Naive thymus-derived CD8-positive, alpha-beta T cell (primary cell): Measurements from ENCODE around the gene HOXB5. TPM values are rescaled to one million over a fixed set of nuclear protein-coding genes. Genes with fewer than 3 reads are reported as not detected.

ENCODE experiments used
- ATAC-seq, 2 donors: fragments of 150-1000 bp; cut with Tn5 transposase in 1 of 2; sonication (Bioruptor Pico), chemical (Tn5 transposase) in 1 of 2; 1 replicate in 1 of 2; 2 replicates in 1 of 2; pipeline ENCODE4 v1.10.0; 2021; ENCODE audit warnings: mild to moderate bottlenecking in 2 of 2, moderate library complexity in 2 of 2
- POLR2A ChIA-PET: fragments of 350-600 bp; sonication (Branson Sonifier 250); formaldehyde crosslinking; loops from one replicate; lab custom pipeline; 2021; ENCODE audit warnings: antibody characterized with exemption; lab: Charles Lee
- DNase-seq, 10 donors: peaks; one replicate each; pipeline versions ENCODE4 v3.0.0 to v3.0.0-alpha.2; 2020 to 2022
- H3K27ac Mint-ChIP-seq, 10 donors: one replicate each; pipeline ENCODE4 v1.8.0; 2020 to 2022; ENCODE audit warnings: mild to moderate bottlenecking in 10 of 10, mixed read lengths in 10 of 10, moderate library complexity in 4 of 10, inconsistent platforms in 1 of 10
- H3K27me3 Mint-ChIP-seq, 5 donors: one replicate each; pipeline ENCODE4 v1.8.0; 2021 to 2022; ENCODE audit warnings: mixed read lengths in 5 of 5
- H3K36me3 Mint-ChIP-seq, 3 donors: one replicate each; pipeline ENCODE4 v1.8.0; 2020 to 2022; ENCODE audit warnings: mixed read lengths in 3 of 3, mild to moderate bottlenecking in 2 of 3, inconsistent platforms in 1 of 3
- H3K4me1 Mint-ChIP-seq, 4 donors: one replicate each; pipeline ENCODE4 v1.8.0; 2021 to 2022; ENCODE audit warnings: mixed read lengths in 4 of 4
- H3K4me3 Mint-ChIP-seq, 10 donors: one replicate each; pipeline ENCODE4 v1.8.0; 2020 to 2022; ENCODE audit warnings: mild to moderate bottlenecking in 10 of 10, mixed read lengths in 10 of 10, moderate library complexity in 6 of 10, inconsistent platforms in 1 of 10
- H3K9me3 Mint-ChIP-seq, 9 donors: one replicate each; pipeline ENCODE4 v1.8.0; 2020 to 2022; ENCODE audit warnings: mixed read lengths in 9 of 9, mild to moderate bottlenecking in 3 of 9, inconsistent platforms in 1 of 9, moderate library complexity in 1 of 9
- polyA plus RNA-seq, 3 donors: library from polyadenylated mRNA; unstranded; fragments of 300-500 nt; fragmentation: Illumina TruSeq; gene quantifications; one replicate each; pipeline ENCODE4 v1.2.3, GENCODE V29; 2021
- total RNA-seq, 8 experiments: library from RNA in 2 of 8; stranded (reverse) in 2 of 8; gene quantifications; one replicate each; pipeline ENCODE4 v1.2.3 and lab custom pipeline; 2021 to 2026

The HOXB5 gene
- total and polyA plus RNA-seq, 5 experiments from 2014 or later, result not detected

- H3K27ac Mint-ChIP-seq, result peak within 1 kb of the TSS in 1 of 10 donors; percentile 18
- H3K9me3 Mint-ChIP-seq, result no peaks in the 10 kb centered on the region
- H3K4me1 Mint-ChIP-seq, result peaks cover 1 to 22% (median 10%) of the 10 kb centered on the region in 4 donors
- DNase-seq (no peak), ATAC-seq (no peak)
- H3K27me3 Mint-ChIP-seq, result peaks cover 44 to 97% (median 73%) of the 10 kb centered on the region in 5 donors
- H3K36me3 Mint-ChIP-seq, result no peaks in the 10 kb centered on the region
- H3K4me3 Mint-ChIP-seq, result peak within 1 kb of the TSS in 5 of 10 donors; percentile 27 to 76 (median 39)
- POLR2A ChIA-PET, result no interaction called here
These were observed 11.3 kb upstream of the HOXB5 start, which contains the start of gene HOXB6 for GRCh38 chr17:48604770-48605329. Gene HOXB6 (minus strand): TSS chr17:48604986. CDS start chr17:48598150, 6,836 bp downstream.

- Mint-ChIP-seq H3K4me3 (peak overlapping the region in 1 of 10 donors; percentile 76), H3K4me1 (peaks cover 1 to 22% (median 10%) of the 10 kb centered on the region in 4 donors), H3K36me3 (no peaks in the 10 kb centered on the region), H3K27me3 (peaks cover 50 to 100% (median 79%) of the 10 kb centered on the region in 5 donors), H3K27ac (peak overlapping the region in 1 of 10 donors; percentile 9), H3K9me3 (no peaks in the 10 kb centered on the region)
- ATAC-seq (no peak), DNase-seq (no peak)
- POLR2A ChIA-PET, result interaction anchor here (0.5 kb wide), 1 partner anchor 338 kb away, joined by 4 read pairs; no protein-coding TSS in a partner anchor
These were observed 10.6 kb upstream of the HOXB5 start for GRCh38 chr17:48603959-48604769.

DNA sequence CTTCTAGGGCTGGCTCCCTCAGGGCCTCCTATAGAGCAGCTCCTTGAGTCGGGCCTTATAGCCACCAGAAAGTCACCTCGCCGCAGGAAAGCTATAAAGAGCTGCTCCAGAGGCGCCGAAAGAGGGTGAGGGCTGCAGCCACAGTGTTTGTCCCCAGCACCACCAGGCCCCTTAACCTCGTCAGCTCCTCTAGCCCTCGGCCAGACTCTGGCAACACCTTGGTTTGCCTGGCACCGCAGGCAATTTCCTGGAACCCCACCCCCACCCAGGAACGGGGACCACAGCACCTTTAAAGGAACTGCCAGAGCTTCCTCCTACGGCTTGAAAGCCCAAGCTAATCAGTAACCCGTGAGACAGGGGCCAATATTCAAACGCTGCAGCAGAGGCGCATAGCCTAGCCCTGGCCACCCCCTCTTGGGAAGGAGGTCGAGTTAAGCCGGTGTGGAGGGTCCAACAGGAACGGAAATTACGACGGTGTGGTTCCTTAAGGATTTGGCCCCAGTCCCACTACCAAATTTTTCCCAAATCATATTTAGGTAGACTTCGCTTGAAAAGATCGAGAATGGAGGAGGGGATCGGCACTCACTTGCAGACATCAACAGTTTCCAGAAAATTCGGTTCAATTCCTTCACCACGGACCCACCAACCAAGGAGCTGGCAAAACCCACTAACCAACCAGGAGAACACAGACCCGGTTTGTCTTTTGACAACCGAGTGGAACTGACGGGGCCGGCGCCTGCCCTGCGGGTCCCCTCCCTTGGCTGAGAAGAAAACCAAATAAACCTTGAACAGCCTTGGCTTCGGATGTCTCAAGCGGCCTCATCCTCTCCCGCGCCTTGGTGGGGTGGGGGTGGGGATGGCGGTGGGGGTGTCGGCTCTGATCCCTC is 8.2 kb upstream of the HOXB5 start:
- Mint-ChIP-seq H3K27ac (no peak overlapping the region), H3K27me3 (peaks cover 56 to 100% (median 84%) of the 10 kb centered on the region in 5 donors), H3K4me1 (peaks cover 14 to 41% (median 30%) of the 10 kb centered on the region in 4 donors), H3K9me3 (no peaks in the 10 kb centered on the region), H3K4me3 (peak overlapping the region in 3 of 10 donors; percentile 24 to 43 (median 34)), H3K36me3 (no peaks in the 10 kb centered on the region)
- POLR2A ChIA-PET, result interaction anchor here (1.4 kb wide), 1 partner anchor 12 kb away, joined by 4 read pairs; no protein-coding TSS in a partner anchor
- DNase-seq, result no peak
- ATAC-seq, result peak in 1 of 2 donors; percentile 5

- H3K4me1 Mint-ChIP-seq, result peaks cover 18 to 47% (median 36%) of the 10 kb centered on the region in 4 donors
- no peak overlapping the region for H3K4me3 Mint-ChIP-seq
- peaks cover 0 to 2% (median 0%) of the 10 kb centered on the region in 3 donors for H3K36me3 Mint-ChIP-seq
- H3K9me3 Mint-ChIP-seq, result no peaks in the 10 kb centered on the region
- ATAC-seq (no peak), DNase-seq (no peak)
- no peak overlapping the region for H3K27ac Mint-ChIP-seq
- peaks cover 60 to 100% (median 85%) of the 10 kb centered on the region in 5 donors for H3K27me3 Mint-ChIP-seq
- POLR2A ChIA-PET, result interaction anchor here (1.4 kb wide), 1 partner anchor 12 kb away, joined by 4 read pairs; no protein-coding TSS in a partner anchor
These were observed 7.6 kb upstream of the HOXB5 start for GRCh38 chr17:48601207-48601538.

DNA sequence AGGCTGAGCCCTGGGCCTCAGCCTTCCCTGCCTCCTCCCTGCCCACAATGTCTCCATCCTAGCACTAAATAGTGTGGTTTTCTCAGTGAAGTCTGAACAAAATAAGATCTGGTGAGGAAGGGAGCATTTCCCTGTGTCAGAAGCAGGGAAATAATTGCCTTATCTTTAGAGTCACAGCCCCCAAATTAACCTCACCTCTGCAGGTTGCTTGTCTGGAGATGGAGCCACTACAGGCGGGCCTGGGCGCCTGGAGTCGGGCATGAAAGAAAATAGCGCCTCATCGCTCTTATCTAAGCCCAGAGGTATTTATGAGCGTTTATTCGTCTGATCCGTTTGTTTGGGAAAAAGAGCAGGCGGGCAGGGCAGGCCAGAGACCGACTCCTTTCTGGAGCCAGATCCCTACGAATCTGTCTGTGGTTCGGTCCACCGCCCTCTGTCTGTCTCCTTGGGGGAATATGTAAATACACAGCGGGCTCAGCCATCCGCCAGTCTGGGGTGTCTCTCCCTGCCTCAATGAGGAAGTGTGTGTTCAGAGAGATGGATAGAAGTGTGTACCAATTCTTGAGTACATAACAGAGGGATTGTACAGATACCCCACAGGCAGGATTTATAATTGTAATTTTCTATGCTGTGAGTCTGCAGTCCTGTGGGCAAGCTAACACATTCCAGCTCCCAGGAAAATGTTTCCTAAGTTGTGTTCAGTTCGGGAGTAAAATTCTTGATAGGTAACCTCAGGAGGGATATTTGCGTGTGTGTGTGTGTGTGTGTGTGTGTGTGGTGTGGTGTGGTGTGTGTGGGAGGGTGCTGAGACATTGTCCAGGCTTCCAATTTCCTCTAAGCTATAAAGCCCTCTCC is 6.9 kb upstream of the HOXB5 start:
- POLR2A ChIA-PET, result interaction anchor here (1.4 kb wide), 1 partner anchor 13 kb away, joined by 4 read pairs; no protein-coding TSS in a partner anchor
- Mint-ChIP-seq H3K36me3 (peaks cover 0 to 3% (median 0%) of the 10 kb centered on the region in 3 donors), H3K9me3 (no peaks in the 10 kb centered on the region), H3K27me3 (peaks cover 63 to 100% (median 87%) of the 10 kb centered on the region in 5 donors), H3K4me1 (peaks cover 18 to 50% (median 38%) of the 10 kb centered on the region in 4 donors), H3K4me3 (no peak overlapping the region), H3K27ac (no peak overlapping the region)
- ATAC-seq, result no peak
- no peak for DNase-seq

- DNase-seq (no peak), ATAC-seq (no peak)
- POLR2A ChIA-PET, result interaction anchor here (1.1 kb wide), 1 partner anchor 19 kb away, joined by 3 read pairs; no protein-coding TSS in a partner anchor
- Mint-ChIP-seq H3K9me3 (no peaks in the 10 kb centered on the region), H3K27me3 (peaks cover 62 to 100% (median 87%) of the 10 kb centered on the region in 5 donors), H3K4me1 (peaks cover 17 to 43% (median 39%) of the 10 kb centered on the region in 4 donors), H3K4me3 (peak overlapping the region in 1 of 10 donors; percentile 24), H3K36me3 (peaks cover 0 to 4% (median 0%) of the 10 kb centered on the region in 3 donors), H3K27ac (no peak overlapping the region)
These were observed 5.8 kb upstream of the HOXB5 start for GRCh38 chr17:48599354-48599753.

GRCh38 chr17:48598736-48599135 is 5.2 kb upstream of the HOXB5 start:
- Mint-ChIP-seq H3K27ac (no peak overlapping the region), H3K4me1 (peaks cover 22 to 47% (median 41%) of the 10 kb centered on the region in 4 donors)

GRCh38 chr17:48597778-48598631 is 4.4 kb upstream of the HOXB5 start:
- H3K27me3 Mint-ChIP-seq, result peaks cover 57 to 100% (median 79%) of the 10 kb centered on the region in 5 donors
- POLR2A ChIA-PET, result interaction anchor here (1.0 to 1.1 kb wide), 2 partner anchors 12 to 21 kb away, joined by 3 to 4 read pairs; no protein-coding TSS in a partner anchor
- DNase-seq (peak in 3 of 10 donors; percentile 23 to 61 (median 42)), ATAC-seq (peak; percentile 42 to 56)
- H3K4me1 Mint-ChIP-seq, result peaks cover 25 to 51% (median 44%) of the 10 kb centered on the region in 4 donors
- H3K36me3 Mint-ChIP-seq, result peaks cover 0 to 4% (median 0%) of the 10 kb centered on the region in 3 donors
- no peaks in the 10 kb centered on the region for H3K9me3 Mint-ChIP-seq
- H3K27ac Mint-ChIP-seq, result peak overlapping the region in 2 of 10 donors; percentile 13 to 53
- H3K4me3 Mint-ChIP-seq, result peak overlapping the region; percentile 59 to 90 (median 84)

More at GRCh38 chr17:48598736-48599135, 5.2 kb upstream of the HOXB5 start:
- peaks cover 63 to 100% (median 82%) of the 10 kb centered on the region in 5 donors for H3K27me3 Mint-ChIP-seq
- no peak for ATAC-seq
- POLR2A ChIA-PET, result interaction anchor here (1.0 to 1.1 kb wide), 2 partner anchors 11 to 20 kb away, joined by 3 to 4 read pairs; no protein-coding TSS in a partner anchor
- no peaks in the 10 kb centered on the region for H3K9me3 Mint-ChIP-seq
- peaks cover 0 to 4% (median 0%) of the 10 kb centered on the region in 3 donors for H3K36me3 Mint-ChIP-seq
- DNase-seq, result no peak
- H3K4me3 Mint-ChIP-seq, result peak overlapping the region in 8 of 10 donors; percentile 59 to 90 (median 87)

DNA sequence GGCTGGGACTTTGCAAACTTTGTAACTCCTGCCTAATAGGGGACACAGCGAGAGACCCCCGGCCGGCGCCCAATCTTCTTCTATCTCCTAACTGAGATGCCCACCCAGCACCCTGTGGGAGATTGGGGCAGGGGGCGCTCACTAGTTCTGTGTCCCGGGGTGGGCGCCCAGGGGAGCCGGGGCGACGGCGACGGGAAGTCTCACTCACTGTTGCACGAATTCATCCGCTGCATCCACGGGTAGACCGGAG is 3.9 kb upstream of the HOXB5 start:
- H3K4me1 Mint-ChIP-seq, result peaks cover 29 to 51% (median 45%) of the 10 kb centered on the region in 4 donors
- peak overlapping the region in 2 of 10 donors; percentile 13 to 53 for H3K27ac Mint-ChIP-seq
- H3K9me3 Mint-ChIP-seq, result no peaks in the 10 kb centered on the region
- ATAC-seq, result no peak
- POLR2A ChIA-PET, result interaction anchor here (1.0 kb wide), 1 partner anchor 12 kb away, joined by 4 read pairs; no protein-coding TSS in a partner anchor
- H3K27me3 Mint-ChIP-seq, result peaks cover 58 to 100% (median 80%) of the 10 kb centered on the region in 5 donors
- DNase-seq, result peak in 3 of 10 donors; percentile 29 to 67 (median 44)
- peak overlapping the region; percentile 59 to 90 (median 84) for H3K4me3 Mint-ChIP-seq
- peaks cover 0 to 4% (median 0%) of the 10 kb centered on the region in 3 donors for H3K36me3 Mint-ChIP-seq
